Activated T-helper 1 cell treated with Interleukin-2 at 50 U/mL for 16 hours (primary cell): Measurements from ENCODE around the gene RASA2.

Experiments
- DNase-seq: peaks from one replicate; pipeline ENCODE4 v3.0.0-alpha.2; 2020; ENCODE audit warnings: low read depth

The RASA2 gene, protein sequence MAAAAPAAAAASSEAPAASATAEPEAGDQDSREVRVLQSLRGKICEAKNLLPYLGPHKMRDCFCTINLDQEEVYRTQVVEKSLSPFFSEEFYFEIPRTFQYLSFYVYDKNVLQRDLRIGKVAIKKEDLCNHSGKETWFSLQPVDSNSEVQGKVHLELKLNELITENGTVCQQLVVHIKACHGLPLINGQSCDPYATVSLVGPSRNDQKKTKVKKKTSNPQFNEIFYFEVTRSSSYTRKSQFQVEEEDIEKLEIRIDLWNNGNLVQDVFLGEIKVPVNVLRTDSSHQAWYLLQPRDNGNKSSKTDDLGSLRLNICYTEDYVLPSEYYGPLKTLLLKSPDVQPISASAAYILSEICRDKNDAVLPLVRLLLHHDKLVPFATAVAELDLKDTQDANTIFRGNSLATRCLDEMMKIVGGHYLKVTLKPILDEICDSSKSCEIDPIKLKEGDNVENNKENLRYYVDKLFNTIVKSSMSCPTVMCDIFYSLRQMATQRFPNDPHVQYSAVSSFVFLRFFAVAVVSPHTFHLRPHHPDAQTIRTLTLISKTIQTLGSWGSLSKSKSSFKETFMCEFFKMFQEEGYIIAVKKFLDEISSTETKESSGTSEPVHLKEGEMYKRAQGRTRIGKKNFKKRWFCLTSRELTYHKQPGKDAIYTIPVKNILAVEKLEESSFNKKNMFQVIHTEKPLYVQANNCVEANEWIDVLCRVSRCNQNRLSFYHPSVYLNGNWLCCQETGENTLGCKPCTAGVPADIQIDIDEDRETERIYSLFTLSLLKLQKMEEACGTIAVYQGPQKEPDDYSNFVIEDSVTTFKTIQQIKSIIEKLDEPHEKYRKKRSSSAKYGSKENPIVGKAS

DNA sequence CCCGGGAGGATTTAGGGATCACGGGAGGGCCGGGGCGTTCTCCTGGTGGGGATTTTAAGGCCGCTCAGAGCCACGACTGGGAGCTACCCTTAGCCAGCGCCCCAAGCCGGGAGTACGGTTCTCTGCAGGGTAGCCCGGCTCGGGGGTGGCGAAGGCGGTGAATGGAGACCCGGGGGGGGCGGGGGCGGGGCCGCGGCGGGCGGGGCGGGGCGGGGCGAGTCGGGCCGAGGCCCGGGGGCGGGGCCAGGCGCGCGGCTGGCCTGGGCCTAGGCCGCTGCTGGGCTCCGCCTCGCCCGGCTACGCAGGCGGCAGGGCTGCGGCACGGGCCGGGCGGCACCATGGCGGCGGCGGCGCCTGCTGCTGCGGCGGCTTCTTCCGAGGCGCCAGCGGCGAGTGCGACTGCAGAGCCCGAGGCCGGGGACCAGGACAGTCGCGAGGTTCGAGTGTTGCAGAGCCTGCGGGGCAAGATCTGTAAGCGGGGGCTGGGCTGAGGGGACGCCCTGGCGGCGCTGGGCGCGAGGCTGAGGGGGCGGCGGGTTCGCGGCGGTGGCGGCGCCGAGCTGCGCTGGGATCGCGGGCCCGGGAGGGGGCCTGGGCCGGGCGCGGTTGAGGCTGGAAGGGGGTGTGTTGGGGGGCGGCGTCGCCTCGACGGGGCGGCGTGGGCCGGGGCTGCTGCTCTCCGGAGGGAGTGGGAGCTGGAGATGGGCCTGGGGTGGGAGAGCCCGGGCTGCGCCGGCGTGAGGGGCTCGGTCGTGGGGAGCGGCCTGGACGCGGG is at the start of gene RASA2:
TSS of gene RASA2 (plus strand) at position 282 of the 775 bp plus-strand sequence. CDS start at position 339, 57 bp downstream.
- peak; percentile 65 for DNase-seq

DNA sequence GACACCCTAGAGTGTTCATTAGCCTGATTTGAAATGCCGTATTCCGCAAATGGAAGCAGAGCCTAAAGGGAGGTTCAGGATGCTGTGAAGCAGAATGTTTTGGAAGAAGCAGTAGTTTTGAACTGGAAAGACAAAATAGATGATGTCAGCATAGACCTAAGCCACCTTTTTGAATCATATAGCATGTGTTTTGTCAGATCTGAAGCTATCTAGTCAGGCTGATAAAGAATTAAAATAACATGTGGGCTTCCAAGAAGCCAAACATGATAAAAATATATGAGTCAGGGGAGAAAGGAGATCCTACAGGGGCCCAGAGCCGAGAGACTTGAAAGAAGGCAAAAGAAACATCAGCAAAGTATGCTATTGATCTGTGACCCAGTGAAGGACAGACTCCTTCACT is 47.2 kb upstream of the RASA2 start:
- DNase-seq, result no peak

DNA sequence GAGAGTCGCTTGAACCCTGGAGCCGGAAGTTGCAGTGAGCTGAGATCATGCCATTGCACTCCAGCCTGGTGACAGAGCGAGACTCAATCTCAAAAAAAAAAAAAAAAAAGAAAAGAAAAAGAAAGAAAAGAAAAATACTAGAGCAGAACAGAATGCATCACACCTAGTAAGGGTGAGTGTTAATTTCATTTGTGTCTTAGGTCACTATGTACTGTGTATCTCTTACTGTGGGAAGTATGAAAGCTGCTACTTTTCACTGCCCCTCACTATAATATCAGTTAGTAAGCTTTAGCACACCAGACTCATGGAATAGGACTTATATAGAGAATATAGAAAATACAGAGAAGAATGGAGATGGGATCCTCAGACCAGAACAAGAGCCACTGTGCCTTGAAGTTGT is 45.9 kb upstream of the RASA2 start:
- no peak for DNase-seq

DNA sequence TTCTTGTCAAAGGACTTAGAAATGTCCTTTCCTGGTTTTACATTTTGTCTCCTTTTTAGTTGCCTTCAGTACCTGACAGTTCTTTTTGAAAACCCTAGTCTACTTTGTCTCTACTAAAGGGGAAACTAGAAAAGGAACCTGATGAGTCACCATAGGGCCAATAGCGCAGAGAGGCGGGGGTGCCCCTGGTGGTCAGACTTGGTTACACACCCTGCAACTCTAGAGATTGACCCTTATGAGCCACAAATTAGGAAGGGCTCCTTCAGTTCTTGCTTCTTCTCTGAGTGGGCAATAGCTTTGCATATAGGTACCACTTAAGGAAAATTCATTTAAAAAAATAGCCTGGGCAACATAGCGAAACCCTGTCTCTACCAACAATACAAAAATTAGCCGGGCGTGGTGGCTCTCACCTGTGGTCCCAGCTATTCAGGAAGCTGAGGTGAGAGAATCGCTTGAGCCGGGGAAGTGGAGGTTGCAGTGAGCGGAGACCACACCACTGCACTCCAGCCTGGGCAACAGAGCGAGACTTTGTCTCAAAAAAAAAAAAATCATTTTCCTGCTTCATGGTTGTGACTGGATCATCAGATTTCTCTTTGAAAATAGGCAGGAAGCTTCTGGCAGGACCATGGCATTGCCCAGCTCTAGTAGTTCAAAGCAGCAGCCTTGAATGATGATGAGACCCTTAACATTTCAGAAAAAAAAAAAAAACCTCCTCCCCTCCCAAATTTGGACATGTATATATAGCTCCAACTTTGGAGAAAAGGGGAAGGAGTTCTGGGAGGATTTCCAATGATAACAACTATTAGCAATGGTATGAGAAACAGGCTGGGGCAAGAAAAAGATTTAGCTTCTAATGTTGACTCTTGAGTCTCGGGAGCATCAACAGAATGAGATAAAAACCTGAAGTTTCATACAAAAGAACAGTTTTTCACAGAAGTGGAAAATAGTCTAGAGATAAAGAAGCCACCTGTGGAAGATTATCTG is 45.2 kb upstream of the RASA2 start:
- DNase-seq, result peak; percentile 37

DNA sequence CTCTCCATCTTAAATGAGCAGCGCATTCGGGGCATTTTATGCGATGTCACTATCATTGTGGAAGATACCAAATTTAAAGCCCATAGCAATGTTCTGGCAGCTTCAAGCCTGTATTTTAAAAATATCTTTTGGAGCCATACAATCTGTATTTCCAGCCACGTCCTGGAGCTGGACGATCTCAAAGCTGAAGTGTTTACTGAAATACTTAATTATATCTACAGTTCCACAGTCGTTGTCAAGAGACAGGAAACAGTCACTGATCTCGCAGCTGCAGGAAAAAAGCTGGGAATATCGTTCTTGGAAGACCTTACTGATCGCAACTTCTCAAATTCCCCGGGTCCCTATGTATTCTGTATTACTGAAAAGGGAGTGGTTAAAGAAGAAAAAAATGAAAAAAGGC is 44.4 kb upstream of the RASA2 start:
- no peak for DNase-seq

DNA sequence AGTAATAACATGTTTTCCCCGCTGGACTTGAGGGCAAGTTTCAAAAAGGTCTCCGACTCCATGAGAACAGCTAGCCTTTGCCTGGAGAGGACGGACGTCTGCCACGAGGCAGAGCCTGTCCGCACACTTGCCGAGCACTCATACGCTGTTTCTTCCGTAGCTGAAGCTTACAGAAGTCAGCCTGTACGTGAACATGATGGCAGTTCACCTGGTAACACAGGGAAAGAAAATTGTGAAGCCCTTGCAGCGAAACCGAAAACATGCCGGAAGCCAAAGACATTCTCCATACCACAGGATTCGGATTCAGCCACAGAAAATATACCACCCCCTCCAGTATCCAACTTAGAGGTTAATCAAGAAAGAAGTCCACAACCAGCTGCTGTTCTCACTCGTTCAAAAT is 43.9 kb upstream of the RASA2 start:
- DNase-seq, result no peak

DNA sequence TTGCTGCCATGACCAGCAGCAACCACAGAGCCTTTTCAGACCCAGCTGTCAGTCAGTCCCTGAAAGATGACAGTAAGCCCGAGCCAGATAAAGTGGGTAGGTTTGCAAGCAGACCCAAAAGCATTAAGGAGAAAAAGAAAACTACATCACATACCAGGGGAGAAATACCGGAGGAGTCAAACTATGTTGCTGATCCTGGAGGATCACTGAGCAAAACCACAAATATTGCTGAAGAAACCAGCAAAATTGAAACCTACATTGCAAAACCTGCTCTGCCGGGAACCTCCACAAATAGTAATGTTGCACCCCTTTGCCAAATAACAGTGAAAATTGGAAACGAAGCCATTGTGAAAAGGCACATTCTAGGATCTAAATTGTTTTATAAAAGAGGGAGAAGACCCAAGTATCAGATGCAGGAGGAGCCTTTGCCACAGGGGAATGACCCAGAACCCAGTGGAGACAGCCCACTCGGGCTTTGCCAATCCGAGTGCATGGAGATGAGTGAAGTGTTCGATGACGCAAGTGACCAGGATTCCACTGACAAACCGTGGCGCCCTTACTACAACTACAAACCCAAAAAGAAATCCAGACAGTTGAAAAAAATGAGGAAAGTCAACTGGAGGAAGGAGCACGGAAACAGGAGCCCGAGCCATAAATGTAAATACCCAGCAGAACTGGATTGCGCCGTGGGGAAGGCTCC is 42.1 kb upstream of the RASA2 start:
- no peak for DNase-seq

DNA sequence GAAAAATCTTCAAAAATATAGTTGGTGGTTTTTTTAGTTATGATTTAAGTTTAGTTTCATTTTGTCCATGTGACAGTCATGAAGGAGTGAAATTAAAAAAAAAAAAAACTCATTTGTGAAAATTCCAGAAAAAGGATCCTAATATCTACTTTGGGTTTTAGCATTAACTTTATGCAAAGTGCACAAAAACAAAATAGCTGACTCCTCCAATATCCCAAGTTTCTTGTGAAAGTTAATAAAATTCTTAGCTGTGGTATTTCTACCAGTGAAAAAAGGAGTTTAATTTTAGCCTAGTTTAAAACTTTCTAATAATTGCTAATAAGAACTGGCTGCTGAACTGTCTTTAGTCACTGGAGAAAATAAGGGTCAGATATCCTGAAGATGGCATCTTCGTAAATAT is 40.8 kb upstream of the RASA2 start:
- no peak for DNase-seq

DNA sequence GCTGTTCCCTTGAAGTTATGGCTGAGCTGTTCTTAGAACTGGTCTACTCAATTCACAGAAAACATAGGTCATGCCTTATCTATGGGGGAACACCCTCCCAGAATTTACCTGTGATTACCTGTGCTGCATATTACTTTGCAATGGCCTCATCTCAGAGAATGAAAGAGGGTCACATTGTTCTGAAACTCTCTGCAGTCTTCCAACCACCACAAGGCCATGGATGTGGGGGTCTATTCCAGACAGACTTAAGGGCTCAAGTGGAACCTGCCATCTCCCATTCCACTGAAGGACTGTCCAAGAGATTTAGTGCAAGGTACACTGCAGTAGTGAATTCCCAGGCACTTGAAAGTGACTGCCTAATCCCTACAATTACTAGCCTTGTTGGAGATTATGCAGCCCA is 40.1 kb upstream of the RASA2 start:
- no peak for DNase-seq

DNA sequence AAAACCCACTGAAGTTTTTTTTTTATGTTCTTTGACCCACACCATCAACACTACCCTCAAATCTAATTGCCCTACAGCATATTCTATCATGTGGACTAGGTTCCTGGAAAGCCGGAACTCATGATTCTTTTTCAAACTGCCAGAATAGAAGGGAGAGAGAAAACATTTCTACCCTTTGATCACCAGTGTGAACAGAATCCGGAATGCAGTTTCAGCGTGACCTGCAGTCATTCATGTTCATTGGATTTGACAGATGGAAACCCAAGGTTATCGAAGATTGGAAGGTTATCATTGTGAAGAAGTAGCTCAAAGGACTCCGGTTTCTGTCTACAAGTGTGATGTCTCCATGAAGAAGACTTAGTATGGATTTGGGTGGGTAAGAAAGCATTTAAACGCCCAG is 39.4 kb upstream of the RASA2 start:
- no peak for DNase-seq

DNA sequence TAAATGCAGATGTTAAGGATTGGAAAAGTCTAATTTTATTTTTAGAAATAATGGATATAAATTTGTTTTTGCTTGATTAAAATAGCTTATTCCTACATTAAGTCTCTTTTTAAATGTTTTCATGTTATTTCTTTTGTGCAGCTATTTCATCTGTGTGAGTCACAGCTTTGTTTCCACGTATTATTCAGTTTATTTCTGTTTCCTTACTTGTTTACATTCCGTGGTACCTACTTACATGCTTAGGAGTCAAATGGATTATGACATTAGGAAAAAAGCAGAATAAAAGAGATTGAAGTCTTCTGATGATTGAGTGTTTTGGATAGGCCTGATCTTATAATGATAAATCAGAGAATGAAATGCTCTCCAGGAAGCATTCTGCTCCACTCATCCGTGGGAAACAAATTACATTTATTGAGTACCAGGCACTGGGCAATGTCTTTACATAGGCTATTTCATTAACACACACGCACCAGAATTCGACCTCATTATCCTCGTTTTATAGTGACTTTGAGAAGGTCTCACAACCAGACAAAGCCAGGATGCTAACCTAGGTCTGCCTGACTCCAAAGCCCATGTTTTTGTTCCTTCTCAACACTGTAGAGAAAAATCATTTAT is 38.1 kb upstream of the RASA2 start:
- no peak for DNase-seq

DNA sequence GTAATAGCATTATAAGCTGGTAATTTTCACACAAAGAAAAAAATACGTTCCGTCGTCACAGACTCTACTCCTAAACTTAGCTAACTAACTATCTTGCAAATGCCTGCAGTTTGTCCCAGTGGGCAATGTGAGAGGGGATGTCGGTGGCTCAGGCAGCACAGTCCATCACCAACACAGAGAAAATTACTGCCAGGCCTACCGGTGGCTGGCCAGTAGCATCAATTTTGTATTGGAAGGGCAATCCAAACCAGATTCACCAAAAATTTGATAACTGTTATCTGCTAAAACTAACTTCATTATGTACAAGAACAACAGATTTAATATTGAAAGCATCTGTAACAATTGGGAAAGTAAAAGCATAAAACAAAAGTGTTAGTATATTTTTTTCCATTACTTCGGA is 37.4 kb upstream of the RASA2 start:
- DNase-seq, result no peak

DNA sequence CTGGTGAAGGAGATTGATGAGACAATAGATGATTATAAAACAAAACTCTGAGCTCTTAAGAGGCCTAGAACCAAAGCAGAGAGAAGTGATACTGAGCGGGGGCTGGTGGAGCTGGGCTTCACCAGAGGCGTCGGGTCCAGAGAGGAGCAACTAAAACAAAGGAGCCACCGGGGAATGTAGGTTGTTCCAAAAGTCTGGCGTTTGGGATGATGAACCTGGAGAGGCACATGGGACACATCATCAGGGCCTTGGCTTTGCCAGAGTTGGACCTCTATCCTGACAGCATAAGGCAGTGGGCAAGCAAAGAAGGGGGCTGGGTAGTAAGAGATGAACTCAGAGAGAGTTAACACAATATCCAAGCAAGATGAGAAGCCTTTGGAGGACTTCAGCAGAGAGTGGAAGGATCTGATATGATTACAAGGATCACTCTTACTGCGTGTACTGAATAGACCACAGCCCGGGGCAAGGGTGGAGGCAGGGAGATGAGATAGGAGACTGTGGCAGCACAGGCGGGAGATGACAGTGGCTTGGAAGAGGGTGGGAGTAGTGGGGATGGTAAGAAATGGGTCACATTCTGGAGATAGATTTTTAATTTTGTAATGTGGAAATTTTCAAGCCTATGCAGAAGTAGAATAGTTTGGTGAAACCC is 36.0 kb upstream of the RASA2 start:
- DNase-seq, result no peak

DNA sequence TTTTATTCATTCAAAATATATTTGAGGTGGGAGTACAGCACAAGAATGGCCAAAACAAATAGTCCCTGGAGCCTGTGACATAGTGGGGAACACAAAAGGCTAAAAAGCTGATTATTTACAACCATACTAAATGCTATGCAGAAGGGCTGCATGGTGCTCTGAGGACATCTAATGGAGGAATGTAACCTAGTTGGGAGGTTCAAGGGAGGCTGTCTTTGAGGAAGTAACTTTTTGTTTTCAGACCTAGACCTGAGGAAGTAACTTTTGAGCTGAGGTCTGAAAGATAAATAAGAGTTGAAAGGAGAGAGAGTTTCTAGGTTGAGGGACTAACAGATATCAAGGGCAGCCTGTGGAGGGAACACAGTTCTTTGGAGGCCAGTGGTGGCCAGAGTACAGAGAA is 34.8 kb upstream of the RASA2 start:
- peak; percentile 18 for DNase-seq

DNA sequence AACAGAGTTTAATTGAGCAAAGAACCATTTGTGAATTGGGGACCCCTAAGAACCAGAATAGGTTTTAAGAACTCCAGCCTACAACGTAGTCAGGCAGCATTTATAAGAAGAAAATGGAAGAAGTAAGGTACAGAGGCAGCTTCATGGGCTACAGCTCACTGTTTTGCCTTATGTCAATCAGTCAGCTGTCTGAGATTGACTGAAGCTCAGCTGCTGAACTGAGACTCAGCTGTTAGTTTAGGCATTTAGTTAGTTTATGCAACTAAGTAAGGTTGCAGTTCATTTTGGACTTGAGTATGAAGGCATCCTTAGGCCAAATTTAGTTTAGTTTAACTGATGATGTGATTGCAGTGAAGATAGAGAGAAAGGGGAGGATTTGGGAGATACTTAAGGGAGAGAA is 34.1 kb upstream of the RASA2 start:
- no peak for DNase-seq

DNA sequence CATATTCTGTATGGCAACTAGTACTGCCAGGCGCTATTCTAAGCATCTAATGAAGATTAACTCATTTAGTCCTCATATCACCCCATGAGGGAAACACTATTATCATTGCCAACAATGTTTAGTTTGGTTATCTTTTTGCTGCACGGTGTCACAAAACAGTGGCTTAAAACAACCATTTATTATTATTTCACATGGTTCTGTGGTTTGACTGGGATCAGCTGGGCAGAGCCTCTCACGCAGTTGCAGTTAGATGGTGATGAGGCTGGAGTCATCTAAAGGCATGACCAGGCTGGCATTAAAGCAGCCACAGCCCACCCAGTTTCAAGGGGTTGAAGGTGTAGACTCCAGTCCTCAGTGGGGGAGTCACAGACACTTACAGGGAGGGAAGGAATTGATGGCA is 32.8 kb upstream of the RASA2 start:
- no peak for DNase-seq

DNA sequence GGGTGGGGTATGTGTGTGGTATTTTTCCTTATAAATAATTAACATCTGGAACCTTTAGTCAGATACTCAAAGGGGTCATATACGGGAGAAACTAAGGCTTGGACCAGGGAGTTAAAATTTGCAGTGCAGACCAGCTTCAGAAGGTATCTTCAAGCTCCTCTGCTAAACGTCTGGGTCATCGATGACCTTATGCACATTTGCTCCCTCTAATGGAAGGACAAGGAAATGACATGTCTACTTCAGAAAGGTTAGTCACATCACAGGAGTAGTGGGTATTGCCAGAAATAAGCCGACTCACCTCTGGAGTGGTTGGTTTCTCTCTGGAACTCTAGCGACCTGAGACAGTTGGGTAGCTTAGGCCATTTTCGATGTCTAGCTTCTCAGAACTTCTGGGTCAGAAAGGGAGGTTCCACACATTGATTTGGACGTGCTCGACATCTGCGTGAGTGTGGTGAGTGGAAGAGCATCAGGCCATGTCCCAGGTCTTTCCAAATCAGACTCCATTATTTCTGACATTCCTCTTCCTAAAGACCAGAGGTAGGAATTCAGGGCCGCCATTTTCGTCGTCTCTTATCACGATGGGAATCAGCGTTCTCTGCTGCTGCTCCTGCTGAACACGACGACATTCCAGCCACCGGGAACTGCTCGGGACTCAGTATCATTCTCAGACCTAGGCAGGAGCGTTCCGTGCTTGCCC is 31.8 kb upstream of the RASA2 start:
- no peak for DNase-seq

DNA sequence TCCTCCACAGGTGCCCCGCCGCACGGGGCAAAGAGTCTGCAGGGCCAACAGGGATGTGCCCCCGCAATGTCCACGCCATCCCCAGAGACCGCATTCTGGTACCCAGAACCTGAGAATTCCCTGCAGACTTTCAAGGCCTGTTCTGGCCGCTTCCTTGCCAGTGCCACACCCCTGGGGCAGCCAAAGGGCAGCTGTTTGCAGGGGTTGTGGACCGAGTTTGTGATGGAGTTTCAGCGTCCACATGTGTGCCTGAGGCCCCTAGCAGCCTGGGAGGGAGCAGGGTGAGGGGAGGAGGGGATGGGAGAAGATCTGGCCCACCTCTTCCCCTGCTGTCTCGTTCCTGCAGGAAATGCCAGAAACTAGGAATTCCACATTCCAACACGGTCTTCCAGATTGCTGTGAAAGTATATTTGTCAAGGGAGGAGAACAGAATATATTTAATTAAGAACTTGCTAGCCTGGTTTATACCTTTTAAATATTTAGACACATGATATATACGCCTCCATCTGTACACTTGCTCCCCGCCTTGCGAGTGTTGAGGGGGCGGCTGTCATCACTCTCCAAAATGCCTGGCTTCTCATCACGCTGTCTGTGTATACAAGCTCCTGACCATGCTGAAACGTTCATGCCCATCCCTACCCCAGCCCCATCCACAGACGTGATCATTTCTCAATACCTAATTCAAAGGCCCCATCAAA is 31.1 kb upstream of the RASA2 start:
- DNase-seq, result no peak

DNA sequence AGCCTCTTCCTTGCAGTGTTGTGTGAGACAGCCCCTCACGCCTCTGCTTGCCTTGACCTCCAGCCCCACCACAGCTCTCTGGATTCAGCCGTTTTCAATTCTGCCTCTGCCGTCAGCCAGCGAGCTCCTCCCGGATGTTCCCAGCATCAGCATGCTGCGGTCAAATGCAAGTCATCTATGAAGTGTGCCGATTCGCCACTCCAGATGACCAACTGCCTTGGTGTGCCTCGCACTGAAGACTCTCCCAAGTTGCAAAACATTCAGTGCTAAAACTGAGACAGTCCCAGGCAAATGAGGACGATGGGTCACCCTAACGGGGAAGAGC is 30.6 kb upstream of the RASA2 start:
- DNase-seq, result no peak
